Activated CD4-positive, alpha-beta T cell treated with anti-CD3 and anti-CD28 coated beads, Interleukin-2, amount 50 U/mL, for 1 hour (primary cell): ENCODE data around the gene PLEKHG4B.
"Not testable (repeated sequence)": the region's sequence is repeated elsewhere in the genome, so short reads cannot be mapped to it uniquely, and the experiment has no call there.

Source experiments
- DNase-seq: peaks from one replicate; pipeline ENCODE4 v3.0.0-alpha.2; 2020

The PLEKHG4B gene

DNA sequence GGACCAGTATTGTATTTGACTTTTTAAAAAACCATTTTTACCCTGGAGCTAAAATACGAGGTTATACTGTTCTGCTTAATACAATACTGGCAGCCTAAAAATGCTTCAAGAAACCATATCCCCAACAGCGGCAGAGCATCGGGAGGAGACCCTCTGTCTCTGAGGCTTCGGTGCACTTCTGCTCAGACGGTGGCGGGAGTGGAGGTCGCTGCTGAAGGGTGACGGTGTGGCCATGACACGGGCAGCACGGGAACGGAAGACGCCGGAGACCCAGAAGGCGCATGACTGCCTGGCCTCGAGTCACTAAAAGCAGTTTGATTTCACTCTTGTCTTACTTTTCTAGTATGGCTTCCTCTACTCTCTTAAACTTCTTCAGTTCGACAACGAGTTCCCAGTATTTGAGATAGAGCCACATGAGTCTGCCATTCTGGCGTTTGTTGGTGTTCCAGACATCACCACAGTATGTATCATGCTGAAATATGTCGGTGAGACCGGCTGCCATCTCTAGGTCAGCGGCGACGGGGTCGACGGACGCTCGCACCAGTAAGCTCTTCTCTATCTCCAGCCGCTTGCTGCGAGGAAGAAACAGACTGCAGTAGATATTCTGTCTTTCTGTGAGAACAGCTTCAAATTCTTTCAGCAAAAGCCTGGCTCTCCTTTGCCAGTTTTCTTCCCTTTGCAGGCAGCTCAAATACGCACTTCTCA lies 113.2 kb downstream of the PLEKHG4B start:
- no peak for DNase-seq

DNA sequence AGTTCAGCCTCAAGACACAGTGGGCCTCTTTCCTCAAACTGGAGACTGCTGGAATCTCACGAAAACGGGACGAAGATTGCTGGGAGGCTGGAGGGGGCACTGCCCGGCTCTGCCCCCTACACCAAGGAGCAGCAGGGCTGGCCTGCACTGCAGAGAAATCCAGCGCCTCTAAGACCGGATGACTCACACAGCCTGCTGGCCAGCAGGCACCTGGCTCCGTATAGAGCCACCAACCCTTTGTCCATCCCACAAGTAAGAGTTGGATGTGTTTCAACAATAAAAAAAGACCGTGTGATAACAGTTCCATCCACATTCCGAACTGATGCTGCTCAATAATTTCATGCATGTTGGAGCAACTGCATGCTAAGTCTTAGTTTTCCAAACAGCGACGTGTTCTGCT lies 114.4 kb downstream of the PLEKHG4B start:
- no peak for DNase-seq

DNA sequence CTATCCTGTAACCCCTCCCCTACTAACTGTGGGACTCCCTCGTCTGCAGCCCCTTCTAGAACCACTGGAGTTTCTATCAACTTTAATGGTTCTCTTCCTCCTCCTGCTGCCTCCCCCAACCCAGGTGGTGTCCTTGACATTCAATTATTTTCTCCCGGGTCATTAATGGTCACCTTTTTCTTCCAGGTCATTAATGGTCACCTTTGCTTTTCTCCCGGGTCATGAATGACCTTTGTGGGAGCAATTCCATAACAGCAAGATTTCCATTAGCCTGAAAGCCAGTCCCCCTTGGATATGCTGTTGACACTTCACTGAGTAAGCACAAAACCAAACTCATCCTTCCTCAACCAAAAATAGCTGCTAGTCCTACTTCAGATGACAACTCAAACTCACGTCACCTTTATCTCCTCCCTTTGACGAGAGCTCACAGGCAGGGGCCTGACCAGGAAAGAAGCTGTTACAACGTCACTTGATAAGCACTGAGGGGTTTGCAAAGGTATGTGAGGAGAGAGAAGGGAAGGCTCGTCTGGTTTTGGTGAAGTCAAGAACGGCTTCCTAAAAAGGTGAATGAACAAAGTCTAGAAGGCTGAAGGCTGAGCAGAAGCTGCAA lies 115.1 kb downstream of the PLEKHG4B start:
- no peak for DNase-seq

- DNase-seq, result no peak
Measured at GRCh38 chr5:207599-207998, 115.6 kb downstream of the PLEKHG4B start.

GRCh38 chr5:208449-209114 lies 116.6 kb downstream of the PLEKHG4B start:
- no peak for DNase-seq

DNA sequence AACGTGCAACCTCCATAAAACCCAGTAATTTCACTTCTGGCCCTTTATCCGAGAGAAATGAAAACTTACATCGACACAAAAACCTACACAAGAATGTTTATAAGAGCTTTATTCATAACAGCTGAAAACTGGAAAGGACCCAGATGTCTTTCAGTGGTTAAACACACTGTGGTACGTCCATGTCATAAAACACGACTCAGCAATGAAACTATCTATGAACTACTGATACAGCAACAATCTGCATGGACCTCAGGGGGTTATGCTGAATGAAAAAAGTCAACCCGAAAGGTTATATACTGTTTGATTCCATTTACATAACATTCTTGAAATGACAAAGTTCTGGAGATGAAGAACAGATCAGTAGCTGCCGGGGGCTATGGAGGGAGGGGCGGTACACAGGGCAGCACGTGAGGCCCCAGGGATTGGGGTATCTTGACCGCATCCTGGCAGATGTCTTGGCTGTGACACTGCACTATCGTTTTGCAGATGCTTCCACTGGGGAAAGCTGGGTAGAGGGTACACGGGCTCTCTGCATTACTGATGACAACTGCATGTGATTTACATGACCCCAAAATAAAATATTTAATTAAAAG lies 121.9 kb downstream of the PLEKHG4B start:
- no peak for DNase-seq

GRCh38 chr5:215256-215655 lies 123.3 kb downstream of the PLEKHG4B start:
- DNase-seq, result not testable (repeated sequence)

DNA sequence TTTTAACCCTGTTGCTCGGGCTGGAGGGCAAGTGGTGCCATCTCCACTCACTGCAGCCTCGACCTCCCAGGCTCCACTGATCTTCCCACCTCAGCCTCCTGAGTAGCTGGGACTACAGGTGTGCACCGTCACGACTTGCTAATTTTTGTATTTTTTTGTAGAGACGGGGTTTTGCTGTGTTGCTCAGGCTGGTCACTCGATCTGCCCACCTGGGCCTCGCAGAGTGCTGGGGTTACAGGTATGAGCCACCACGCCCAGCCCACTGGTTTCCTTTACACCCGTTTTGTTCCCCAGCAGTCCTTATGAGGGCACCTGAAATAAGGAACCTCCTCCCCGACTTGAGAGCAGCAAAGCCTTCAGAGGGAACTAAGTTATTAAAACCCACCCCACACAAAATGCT lies 124.1 kb downstream of the PLEKHG4B start:
- not testable (repeated sequence) for DNase-seq

DNA sequence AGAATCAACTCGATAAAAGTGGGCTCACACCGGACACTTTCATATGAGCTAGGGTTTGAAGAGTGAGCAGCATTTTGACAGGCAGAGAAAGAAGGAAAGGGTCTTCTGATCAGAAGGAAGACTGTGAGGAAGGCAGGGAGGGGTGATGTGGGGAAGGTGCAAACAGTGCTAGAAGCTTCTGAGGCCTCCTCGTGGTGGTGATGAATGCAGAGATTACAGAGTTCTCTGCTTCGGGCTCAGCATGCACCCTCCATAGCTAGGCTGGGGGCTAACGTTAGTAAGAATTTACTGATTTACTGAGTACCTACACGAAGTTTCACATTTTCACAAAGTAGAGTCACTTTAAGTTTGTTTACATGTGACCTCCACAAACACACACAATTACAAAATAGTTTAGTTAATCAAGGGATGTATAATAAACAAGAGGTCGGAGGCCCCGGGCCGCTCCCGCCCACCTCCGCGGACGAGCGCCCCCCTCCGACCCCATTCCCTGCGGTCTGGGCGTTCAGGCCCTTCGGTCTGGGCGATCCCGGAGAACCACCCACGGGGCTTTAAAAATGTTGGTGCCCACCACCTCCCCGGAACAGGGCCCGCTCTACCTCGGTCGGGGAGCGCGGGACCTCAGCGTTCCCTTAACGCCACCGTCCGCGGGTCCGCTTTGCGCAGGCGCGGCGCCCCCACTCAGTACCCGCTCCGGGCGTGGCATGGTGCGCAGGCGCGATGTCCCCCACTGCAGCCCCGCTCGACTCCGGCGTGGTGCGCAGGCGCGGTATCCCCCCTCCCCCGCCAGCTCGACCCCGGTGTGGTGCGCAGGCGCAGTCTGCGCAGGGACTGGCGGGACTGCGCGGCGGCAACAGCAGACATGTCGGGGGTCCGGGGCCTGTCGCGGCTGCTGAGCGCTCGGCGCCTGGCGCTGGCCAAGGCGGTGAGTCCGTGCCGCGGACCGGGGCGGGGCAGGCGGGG lies 125.8 kb downstream of the PLEKHG4B start, which contains the start of the genes CCDC127 and SDHA:
Gene CCDC127 (minus strand): TSS at position 660 of the 963 bp plus-strand sequence. CDS start 1,304 bp downstream, outside the sequence.
Gene SDHA (plus strand): TSS at position 827 of the 963 bp plus-strand sequence. CDS start 36 bp downstream, at position 863.
- DNase-seq, result peak; percentile 97

DNA sequence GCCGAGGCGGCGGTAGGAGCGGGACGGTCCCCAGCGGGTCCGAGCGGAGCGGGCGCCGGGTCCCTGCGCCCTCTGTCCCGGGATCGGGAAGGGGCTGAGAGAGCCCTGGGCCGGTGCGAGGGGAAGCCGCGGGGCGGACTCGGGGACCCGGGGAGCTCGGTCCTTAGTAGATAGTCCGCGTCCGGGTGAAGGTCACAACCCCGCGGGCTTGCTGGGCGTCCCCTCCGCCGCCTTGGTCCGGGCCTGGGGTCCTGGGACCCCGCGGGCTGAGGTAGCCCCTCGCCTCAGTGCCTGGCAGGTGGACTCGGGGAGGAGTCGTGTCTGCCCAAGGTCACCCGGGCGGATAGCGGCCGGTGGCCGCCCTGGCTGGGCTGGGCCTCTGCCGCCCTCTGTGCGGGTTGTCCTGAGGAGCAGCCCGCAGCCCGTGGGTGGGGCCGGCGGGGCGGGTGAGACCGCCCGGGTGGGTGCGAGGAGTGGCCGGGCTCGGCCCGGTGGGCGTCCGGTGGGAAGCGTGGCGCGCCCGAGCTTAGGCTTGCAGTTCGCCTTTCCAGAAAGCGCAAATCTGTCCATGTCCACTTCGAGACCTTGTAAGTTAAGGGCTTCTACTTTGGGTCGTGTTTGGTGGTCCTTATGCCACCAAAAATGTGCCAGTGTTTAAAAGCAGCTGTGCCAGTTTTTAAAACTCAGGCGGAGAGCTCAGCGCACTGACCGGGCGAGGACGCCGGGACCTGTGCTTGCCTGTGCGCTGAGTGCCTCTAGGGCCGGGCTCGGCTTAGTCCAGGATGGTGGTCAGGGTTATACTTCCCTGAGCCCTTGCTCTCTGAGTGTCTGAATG lies 126.7 kb downstream of the PLEKHG4B start:
- no peak for DNase-seq

- DNase-seq, result peak; percentile 9
Measured at GRCh38 chr5:219460-219863, 127.5 kb downstream of the PLEKHG4B start.

DNA sequence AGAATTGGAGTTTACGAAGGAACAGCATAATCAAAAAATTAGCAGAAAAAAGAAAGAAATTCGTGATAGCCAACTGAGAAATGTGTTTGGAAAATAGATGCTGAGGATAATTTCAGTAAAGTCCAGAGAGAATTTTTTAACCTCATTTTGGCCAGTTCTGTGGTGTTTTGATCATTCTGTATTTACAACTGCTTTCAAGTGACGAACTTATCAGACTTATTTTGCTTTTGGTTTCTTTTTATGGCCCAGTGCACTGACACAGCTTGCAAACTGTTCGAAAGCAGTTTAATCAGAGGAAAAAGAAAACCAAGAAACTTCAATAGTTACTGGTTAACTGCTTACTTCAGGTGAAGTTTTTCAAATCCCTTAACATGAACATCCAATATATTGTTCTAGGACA lies 128.0 kb downstream of the PLEKHG4B start:
- DNase-seq, result no peak

- not testable (repeated sequence) for DNase-seq
Measured at GRCh38 chr5:222951-223715, 131.2 kb downstream of the PLEKHG4B start.

DNA sequence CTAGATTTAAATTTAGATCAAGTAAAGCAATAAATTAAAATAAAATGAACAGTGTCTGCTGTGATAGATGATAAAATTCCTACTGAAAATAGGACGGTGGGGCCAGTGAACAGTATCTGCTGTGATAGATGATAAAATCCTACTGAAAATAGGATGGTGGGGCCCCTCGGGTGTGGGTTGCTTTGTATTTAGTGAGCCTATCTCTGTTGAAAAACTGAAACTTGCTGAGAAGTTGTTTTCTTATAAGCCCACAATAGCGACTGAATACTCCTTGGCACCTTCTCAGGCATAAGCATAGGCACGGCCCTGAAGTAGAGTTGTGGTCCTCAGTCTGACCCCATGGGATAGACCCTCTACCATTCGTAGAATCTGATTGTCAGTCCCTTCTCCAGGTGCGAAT lies 131.8 kb downstream of the PLEKHG4B start:
- DNase-seq, result no peak

GRCh38 chr5:225334-225733 lies 133.4 kb downstream of the PLEKHG4B start:
- DNase-seq, result no peak

GRCh38 chr5:227375-227774 lies 135.4 kb downstream of the PLEKHG4B start:
- DNase-seq, result not testable (repeated sequence)

GRCh38 chr5:228886-229285 lies 136.9 kb downstream of the PLEKHG4B start:
- no peak for DNase-seq

- DNase-seq, result no peak
Measured at GRCh38 chr5:230711-231110, 138.7 kb downstream of the PLEKHG4B start.

GRCh38 chr5:231661-232060 lies 139.7 kb downstream of the PLEKHG4B start:
- DNase-seq, result no peak

DNA sequence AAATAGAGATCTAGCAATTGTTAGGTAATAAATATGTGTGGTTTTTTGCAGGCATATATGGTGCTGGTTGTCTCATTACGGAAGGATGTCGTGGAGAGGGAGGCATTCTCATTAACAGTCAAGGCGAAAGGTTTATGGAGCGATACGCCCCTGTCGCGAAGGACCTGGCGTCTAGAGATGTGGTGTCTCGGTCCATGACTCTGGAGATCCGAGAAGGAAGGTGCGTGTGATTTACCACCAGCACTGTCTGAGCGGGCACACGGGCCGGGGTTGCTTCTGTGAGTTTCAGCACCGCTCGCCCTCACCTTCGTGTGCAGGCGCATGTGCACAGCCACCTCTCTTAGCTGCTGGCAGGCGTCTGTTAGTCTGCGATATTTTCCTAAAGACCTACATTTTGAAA lies 141.5 kb downstream of the PLEKHG4B start:
- DNase-seq, result not testable (repeated sequence)

DNA sequence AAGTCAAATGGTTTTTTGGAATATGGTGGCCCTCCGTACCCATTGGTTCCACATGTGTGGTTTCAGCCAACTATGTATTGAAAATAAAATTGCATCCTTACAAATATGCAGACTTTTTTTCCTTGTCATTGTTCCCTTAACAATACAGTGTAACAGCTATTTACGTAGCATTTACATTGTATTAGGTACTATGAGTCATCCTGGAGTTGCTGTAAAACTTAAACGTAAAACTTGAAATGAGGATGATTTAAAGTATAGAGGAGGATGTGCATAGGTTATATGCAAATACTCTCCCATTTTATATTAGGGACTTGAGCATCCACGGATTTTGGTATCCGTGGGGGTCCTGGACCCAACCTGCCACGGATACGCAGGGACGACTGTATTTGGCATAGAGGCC lies 142.5 kb downstream of the PLEKHG4B start:
- no peak for DNase-seq
